Activated CD4-positive, alpha-beta T cell treated with anti-CD3 and anti-CD28 coated beads, Interleukin-2, amount 10 ng/mL, durations not matched to agents 7 days and 5 days (primary cell): Measurements from ENCODE around the gene UBE2Q1. TPM values are rescaled to one million over a fixed set of nuclear protein-coding genes. Genes with fewer than 3 reads are reported as not detected.

Experiments
- CTCF ChIA-PET: fragments of 350-600 bp; sonication (Branson Sonifier 250); formaldehyde crosslinking; loops from one replicate; lab custom pipeline; 2021; ENCODE audit warnings: antibody characterized with exemption; lab: Charles Lee
- POLR2A ChIA-PET: fragments of 350-600 bp; sonication (Branson Sonifier 250); formaldehyde crosslinking; loops from one replicate; lab custom pipeline; 2021; ENCODE audit warnings: antibody characterized with exemption; lab: Charles Lee
- DNase-seq: peaks from one replicate; pipeline ENCODE4 v3.0.0-alpha.2; 2020
- H3K27ac Mint-ChIP-seq: one replicate; pipeline ENCODE4 v1.8.0; 2021; ENCODE audit warnings: mild to moderate bottlenecking, moderate library complexity, mixed read lengths
- H3K27me3 Mint-ChIP-seq: one replicate; pipeline ENCODE4 v1.8.0; 2021; ENCODE audit warnings: mixed read lengths
- H3K36me3 Mint-ChIP-seq: one replicate; pipeline ENCODE4 v1.8.0; 2021; ENCODE audit warnings: low read depth, mixed read lengths
- H3K4me1 Mint-ChIP-seq: one replicate; pipeline ENCODE4 v1.8.0; 2021; ENCODE audit warnings: mixed read lengths
- H3K4me3 Mint-ChIP-seq: one replicate; pipeline ENCODE4 v1.8.0; 2021; ENCODE audit warnings: mild to moderate bottlenecking, moderate library complexity, mixed read lengths
- H3K9me3 Mint-ChIP-seq: one replicate; pipeline ENCODE4 v1.8.0; 2021; ENCODE audit warnings: mixed read lengths
- total RNA-seq, 2 experiments: library from RNA; stranded (reverse); gene quantifications; one replicate each; pipeline ENCODE4 v1.2.3, GENCODE V29; 2021

The UBE2Q1 gene
- total RNA-seq, 2 experiments from 2014 or later = 106 to 131 TPM

GRCh38 chr1:154558720-154559465 is 431 bp upstream of the UBE2Q1 start:
- peak overlapping the region; percentile 90 for H3K27ac Mint-ChIP-seq
- ChIA-PET CTCF (interaction anchor here (0.7 to 2.3 kb wide), 28 partner anchors 9 to 441 kb away, joined by 3 to 11 read pairs (median 4); partner anchors contain the start of genes CHRNB2, LENEP and PMVK), POLR2A (no interaction called here)
- no peaks in the 10 kb centered on the region for H3K9me3 Mint-ChIP-seq
- DNase-seq = peak; percentile 99
- no peaks in the 10 kb centered on the region for H3K27me3 Mint-ChIP-seq
- peak overlapping the region; percentile 84 for H3K4me3 Mint-ChIP-seq
- peaks cover 29% of the 10 kb centered on the region for H3K36me3 Mint-ChIP-seq
- H3K4me1 Mint-ChIP-seq = peaks cover 42% of the 10 kb centered on the region

GRCh38 chr1:154557248-154557938 is 1.1 kb downstream of the UBE2Q1 start:
- ChIA-PET CTCF (interaction anchor here (1.0 to 1.5 kb wide), 2 partner anchors 11 to 78 kb away, joined by 3 to 4 read pairs; no protein-coding TSS in a partner anchor), POLR2A (interaction anchor here (0.6 kb wide), 1 partner anchor 60 kb away, joined by 4 read pairs; no protein-coding TSS in a partner anchor)
- no peaks in the 10 kb centered on the region for H3K27me3 Mint-ChIP-seq

GRCh38 chr1:154556422-154556821 is 2.0 kb downstream of the UBE2Q1 start:
- DNase-seq = no peak

More at GRCh38 chr1:154557248-154557938, 1.1 kb downstream of the UBE2Q1 start:
- no peaks in the 10 kb centered on the region for H3K9me3 Mint-ChIP-seq
- peaks cover 42% of the 10 kb centered on the region for H3K4me1 Mint-ChIP-seq
- H3K4me3 Mint-ChIP-seq = peak overlapping the region; percentile 87
- peaks cover 43% of the 10 kb centered on the region for H3K36me3 Mint-ChIP-seq
- H3K27ac Mint-ChIP-seq = peak overlapping the region; percentile 91
- DNase-seq = no peak

GRCh38 chr1:154553056-154554030 is 5.1 kb downstream of the UBE2Q1 start:
- Mint-ChIP-seq H3K27ac (no peak overlapping the region), H3K4me3 (no peak overlapping the region), H3K27me3 (no peaks in the 10 kb centered on the region), H3K4me1 (peaks cover 40% of the 10 kb centered on the region), H3K36me3 (peaks cover 76% of the 10 kb centered on the region), H3K9me3 (no peaks in the 10 kb centered on the region)
- ChIA-PET CTCF (interaction anchor here (1.3 to 1.4 kb wide), 2 partner anchors 14 to 74 kb away, joined by 3 to 5 read pairs; no protein-coding TSS in a partner anchor), POLR2A (no interaction called here)
- DNase-seq = no peak

More at GRCh38 chr1:154556422-154556821, 2.0 kb downstream of the UBE2Q1 start:
- POLR2A ChIA-PET = no interaction called here
- Mint-ChIP-seq H3K4me3 (peak overlapping the region; percentile 87), H3K27me3 (no peaks in the 10 kb centered on the region), H3K36me3 (peaks cover 53% of the 10 kb centered on the region), H3K4me1 (peaks cover 42% of the 10 kb centered on the region), H3K9me3 (no peaks in the 10 kb centered on the region), H3K27ac (peak overlapping the region; percentile 64)
- CTCF ChIA-PET = interaction anchor here (1.0 to 1.6 kb wide), 2 partner anchors 10 to 14 kb away, joined by 3 to 4 read pairs; no protein-coding TSS in a partner anchor

GRCh38 chr1:154552036-154552435 is 6.4 kb downstream of the UBE2Q1 start:
- ChIA-PET CTCF (interaction anchor here (0.9 kb wide), 1 partner anchor 73 kb away, joined by 4 read pairs; no protein-coding TSS in a partner anchor), POLR2A (no interaction called here)
- H3K27ac Mint-ChIP-seq = no peak overlapping the region

GRCh38 chr1:154551474-154551873 is 7.0 kb downstream of the UBE2Q1 start:
- POLR2A ChIA-PET = no interaction called here
- CTCF ChIA-PET = interaction anchor here (0.6 kb wide), 1 partner anchor 1482 kb away, joined by 3 read pairs; no protein-coding TSS in a partner anchor
- peaks cover 69% of the 10 kb centered on the region for H3K36me3 Mint-ChIP-seq
- H3K27ac Mint-ChIP-seq = no peak overlapping the region
- H3K4me1 Mint-ChIP-seq = peaks cover 32% of the 10 kb centered on the region
- no peaks in the 10 kb centered on the region for H3K27me3 Mint-ChIP-seq
- H3K9me3 Mint-ChIP-seq = no peaks in the 10 kb centered on the region
- no peak overlapping the region for H3K4me3 Mint-ChIP-seq
- DNase-seq = no peak

More at GRCh38 chr1:154552036-154552435, 6.4 kb downstream of the UBE2Q1 start:
- H3K36me3 Mint-ChIP-seq = peaks cover 70% of the 10 kb centered on the region
- H3K4me3 Mint-ChIP-seq = no peak overlapping the region
- H3K4me1 Mint-ChIP-seq = peaks cover 37% of the 10 kb centered on the region
- DNase-seq = no peak
- H3K9me3 Mint-ChIP-seq = no peaks in the 10 kb centered on the region
- no peaks in the 10 kb centered on the region for H3K27me3 Mint-ChIP-seq

GRCh38 chr1:154550657-154551056 is 7.8 kb downstream of the UBE2Q1 start:
- CTCF ChIA-PET = interaction anchor here (1.7 kb wide), 1 partner anchor 70 kb away, joined by 7 read pairs; no protein-coding TSS in a partner anchor
- Mint-ChIP-seq H3K27ac (no peak overlapping the region), H3K27me3 (no peaks in the 10 kb centered on the region), H3K9me3 (no peaks in the 10 kb centered on the region), H3K4me1 (peaks cover 25% of the 10 kb centered on the region), H3K4me3 (no peak overlapping the region), H3K36me3 (peaks cover 62% of the 10 kb centered on the region)
- POLR2A ChIA-PET = no interaction called here
- DNase-seq = no peak

GRCh38 chr1:154550070-154550469 is 8.4 kb downstream of the UBE2Q1 start:
- H3K27me3 Mint-ChIP-seq = no peaks in the 10 kb centered on the region
- ChIA-PET POLR2A (interaction anchor here (0.5 kb wide), 1 partner anchor 1675 kb away, joined by 4 read pairs; no protein-coding TSS in a partner anchor), CTCF (interaction anchor here (0.6 to 2.2 kb wide), 3 partner anchors 9 to 763 kb away, joined by 3 to 7 read pairs (median 5); no protein-coding TSS in a partner anchor)
- H3K27ac Mint-ChIP-seq = no peak overlapping the region
- H3K36me3 Mint-ChIP-seq = peaks cover 56% of the 10 kb centered on the region
- H3K4me3 Mint-ChIP-seq = no peak overlapping the region
- H3K9me3 Mint-ChIP-seq = no peaks in the 10 kb centered on the region
- peaks cover 19% of the 10 kb centered on the region for H3K4me1 Mint-ChIP-seq
- no peak for DNase-seq

GRCh38 chr1:154549202-154549770 is 9.2 kb downstream of the UBE2Q1 start:
- POLR2A ChIA-PET = interaction anchor here (0.6 kb wide), 1 partner anchor 25 kb away, joined by 3 read pairs; no protein-coding TSS in a partner anchor
- CTCF ChIA-PET = interaction anchor here (1.1 to 2.2 kb wide), 3 partner anchors 10 to 69 kb away, joined by 4 to 7 read pairs (median 5); no protein-coding TSS in a partner anchor
- peaks cover 49% of the 10 kb centered on the region for H3K36me3 Mint-ChIP-seq
- no peak overlapping the region for H3K27ac Mint-ChIP-seq
- H3K9me3 Mint-ChIP-seq = no peaks in the 10 kb centered on the region
- H3K4me1 Mint-ChIP-seq = peaks cover 15% of the 10 kb centered on the region
- no peaks in the 10 kb centered on the region for H3K27me3 Mint-ChIP-seq
- H3K4me3 Mint-ChIP-seq = no peak overlapping the region
- no peak for DNase-seq

GRCh38 chr1:154548028-154548427 is 10.4 kb downstream of the UBE2Q1 start:
- ChIA-PET POLR2A (no interaction called here), CTCF (interaction anchor here (1.1 to 2.2 kb wide), 2 partner anchors 10 to 11 kb away, joined by 4 to 5 read pairs; no protein-coding TSS in a partner anchor)
- Mint-ChIP-seq H3K4me3 (no peak overlapping the region), H3K4me1 (peaks cover 15% of the 10 kb centered on the region), H3K9me3 (no peaks in the 10 kb centered on the region), H3K27me3 (no peaks in the 10 kb centered on the region), H3K36me3 (peaks cover 38% of the 10 kb centered on the region), H3K27ac (no peak overlapping the region)
- no peak for DNase-seq

GRCh38 chr1:154547105-154547732 is 11.2 kb downstream of the UBE2Q1 start:
- Mint-ChIP-seq H3K4me3 (no peak overlapping the region), H3K9me3 (no peaks in the 10 kb centered on the region), H3K4me1 (peaks cover 15% of the 10 kb centered on the region), H3K27me3 (peaks cover 4% of the 10 kb centered on the region), H3K36me3 (peaks cover 31% of the 10 kb centered on the region), H3K27ac (no peak overlapping the region)
- ChIA-PET CTCF (interaction anchor here (0.6 to 2.5 kb wide), 26 partner anchors 8 to 537 kb away, joined by 3 to 12 read pairs (median 3); partner anchors contain the start of genes ATP8B2, SHE and TDRD10), POLR2A (no interaction called here)
- DNase-seq = no peak
